ENCODE measurements around the gene ACTG1. TPM values are rescaled to one million over a fixed set of nuclear protein-coding genes. Genes with fewer than 3 reads are reported as not detected.

The ACTG1 gene
- polyA plus RNA-seq, 3 donors = 2,993 to 3,342 (median 3,086) TPM

DNA sequence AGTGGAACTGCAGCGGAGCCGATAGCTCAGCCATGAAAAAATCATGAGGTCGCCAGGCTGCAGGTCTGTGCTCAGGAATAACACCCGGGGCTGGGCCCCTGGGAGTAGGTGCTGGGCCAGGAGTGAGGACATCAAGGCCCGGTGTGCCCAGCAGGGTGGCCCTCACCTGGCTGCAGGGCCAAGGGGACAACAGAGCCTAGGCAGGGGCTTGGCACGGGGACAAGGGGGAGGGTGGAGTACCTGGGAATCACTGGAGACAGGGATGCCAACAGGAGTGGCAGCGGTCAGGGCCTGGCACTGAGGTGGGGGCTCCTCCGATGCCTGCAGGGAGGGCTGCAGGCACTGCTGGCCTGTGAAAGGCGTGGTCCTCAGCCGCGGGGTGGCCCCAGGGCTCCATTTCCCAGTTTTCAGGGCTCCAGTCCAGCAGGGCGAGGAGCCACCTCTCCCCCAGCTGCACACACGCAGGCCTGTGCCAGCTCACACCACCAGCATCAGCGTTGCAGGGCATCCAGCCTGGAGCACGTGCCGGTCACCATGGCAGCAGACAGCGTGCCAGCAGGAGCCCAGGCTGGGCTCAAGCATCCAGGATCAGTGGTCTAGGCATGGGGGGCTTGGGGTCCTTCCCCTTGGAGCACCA is 10.9 kb upstream of the ACTG1 start:
- DNase-seq = no peak

DNA sequence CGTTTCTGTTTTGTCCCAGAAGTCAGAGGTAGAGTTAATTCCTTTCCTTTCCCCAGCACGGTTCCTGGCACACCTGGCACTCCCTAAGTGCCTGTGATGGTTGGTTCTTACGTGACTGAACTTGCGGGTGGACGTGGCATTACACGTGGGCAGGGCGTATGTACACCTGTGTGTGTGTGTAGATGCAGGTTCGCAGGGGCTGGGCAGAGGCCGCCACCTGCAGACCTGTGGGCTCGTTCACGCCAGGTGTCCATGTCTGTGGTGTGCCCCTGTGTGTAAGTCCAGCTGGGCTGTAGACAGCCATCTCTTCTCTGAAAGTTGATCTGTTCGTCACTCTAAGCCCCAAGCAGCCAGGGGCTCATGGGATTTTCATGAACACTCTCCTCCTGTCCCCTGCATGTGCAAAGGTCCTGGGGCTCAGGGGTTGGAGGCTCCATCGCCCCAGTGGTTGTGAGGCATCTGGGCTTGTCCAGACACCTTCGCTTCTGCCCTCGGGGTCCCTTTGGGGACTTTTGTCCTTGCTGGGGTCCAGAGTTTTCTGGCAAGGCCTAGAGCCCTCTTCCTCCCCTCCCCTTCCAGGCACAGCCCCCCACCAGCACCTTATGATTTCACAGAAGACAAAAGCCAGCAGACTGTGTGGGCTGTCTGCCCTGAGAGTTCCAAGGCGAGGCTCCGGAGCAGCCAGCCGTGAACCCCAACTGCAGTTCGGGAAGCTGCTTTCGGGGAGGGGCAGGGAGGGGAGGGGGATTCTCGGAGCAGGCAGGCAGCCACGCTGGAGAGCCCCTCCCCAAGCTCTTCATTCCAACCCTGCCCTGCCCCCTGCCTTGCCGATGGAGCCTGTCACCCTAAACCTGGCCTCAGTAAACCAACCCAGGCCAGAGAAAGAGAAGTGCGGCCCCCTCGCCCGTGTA is 10.1 kb upstream of the ACTG1 start:
- peak; percentile 91 for DNase-seq

DNA sequence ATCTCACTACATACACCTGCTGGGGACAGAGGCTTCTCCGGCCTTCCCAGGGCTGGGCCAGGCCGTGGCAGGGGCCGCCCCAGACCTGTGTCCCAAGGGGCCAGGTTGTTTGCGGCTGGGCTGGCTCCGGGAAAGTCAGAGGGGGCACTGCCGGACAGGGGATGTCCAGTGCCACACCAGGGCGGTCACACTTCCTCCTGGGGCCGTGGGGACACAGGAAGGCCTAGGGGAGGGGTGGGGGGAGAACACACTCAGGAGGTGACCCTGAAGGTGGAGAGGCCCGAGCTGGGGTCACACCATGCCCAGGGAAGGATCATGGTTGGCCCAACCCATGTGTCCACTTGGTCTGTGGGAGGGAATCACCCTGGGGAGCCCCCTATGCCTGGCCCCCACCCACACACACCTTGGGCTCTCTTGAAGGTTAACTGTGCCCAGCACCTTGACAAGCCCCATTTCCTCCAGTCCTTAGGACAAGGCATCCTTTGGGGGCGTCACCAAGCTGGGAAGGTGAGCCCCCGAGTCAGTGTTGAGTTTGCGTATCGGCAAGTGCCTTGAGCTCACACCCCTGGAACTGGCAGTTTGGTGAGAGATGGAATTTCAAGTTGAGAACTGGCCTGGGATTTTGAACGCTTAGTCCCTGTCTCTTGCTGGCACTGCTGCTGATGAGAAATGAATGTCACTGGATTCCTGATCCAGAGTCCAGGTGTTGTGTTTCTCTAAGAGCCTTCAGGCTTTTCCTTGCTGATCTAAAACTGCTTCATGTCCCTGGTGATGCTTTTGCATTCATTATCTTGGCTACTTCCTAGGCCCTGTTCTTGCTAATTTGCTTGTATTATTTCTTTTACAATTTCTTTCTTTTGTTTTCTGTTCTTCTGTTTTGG is 7.7 kb upstream of the ACTG1 start:
- DNase-seq = no peak

DNA sequence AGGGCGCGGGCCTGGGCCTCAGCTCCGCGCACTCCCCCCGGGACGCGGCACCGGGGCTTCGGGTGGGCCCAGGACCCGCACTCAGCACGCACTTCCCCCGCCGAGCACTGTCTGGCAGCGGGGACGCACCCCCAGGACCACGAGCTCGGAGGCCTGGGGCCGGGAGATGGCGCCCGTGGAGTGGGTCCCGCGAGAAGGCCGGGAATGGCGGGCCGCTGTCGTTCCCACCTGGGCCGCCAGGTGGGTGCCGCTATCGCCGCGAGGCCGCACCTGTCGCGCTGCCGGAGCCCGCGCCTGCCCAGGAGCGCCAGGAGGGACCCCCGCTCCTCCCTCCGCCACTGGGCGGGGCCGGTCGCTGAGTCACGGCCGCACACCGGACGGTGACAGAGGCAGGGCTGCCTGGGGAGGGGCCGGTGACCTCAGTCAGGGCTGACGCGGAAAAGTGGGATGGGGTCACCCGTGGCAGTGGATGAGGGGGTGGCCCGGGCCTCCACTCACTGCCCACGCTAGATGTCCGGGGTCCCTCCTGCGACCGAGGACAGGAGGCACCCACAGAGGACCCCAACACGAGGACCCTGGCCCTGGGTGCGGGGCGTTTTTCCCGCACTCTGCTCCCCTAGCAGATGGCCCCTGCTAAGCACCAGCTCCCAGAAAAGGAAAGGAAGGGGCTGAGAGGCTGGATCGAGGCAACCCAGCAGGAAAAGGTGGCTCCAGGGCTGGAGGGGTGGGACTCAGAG is 6.9 kb upstream of the ACTG1 start:
- DNase-seq = no peak

DNA sequence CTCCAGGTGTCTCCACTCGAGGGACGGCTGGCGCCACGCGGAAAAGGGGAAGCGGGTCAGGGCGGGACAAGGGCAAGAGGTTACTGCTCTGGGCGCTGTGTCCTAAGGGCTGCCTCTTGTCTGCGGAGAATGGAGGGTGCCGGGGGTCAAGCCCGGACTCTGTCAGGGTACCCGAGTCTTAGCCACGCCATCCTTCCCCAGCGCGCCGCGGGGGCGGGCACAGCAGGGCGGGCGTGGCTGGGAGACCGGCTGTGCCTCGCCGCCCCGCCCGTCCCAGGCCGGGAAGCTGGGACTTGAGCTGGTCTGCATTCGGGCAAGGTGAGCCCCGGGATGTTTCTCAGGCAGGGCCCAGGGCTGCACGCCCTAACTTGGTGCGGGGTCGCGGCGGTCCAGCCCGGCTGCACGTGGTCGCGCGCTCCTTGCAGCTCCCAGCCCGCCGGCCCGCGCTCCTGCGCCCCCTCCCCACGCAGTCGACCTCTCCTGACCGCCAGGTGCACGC is 6.2 kb upstream of the ACTG1 start:
- no peak for DNase-seq

DNA sequence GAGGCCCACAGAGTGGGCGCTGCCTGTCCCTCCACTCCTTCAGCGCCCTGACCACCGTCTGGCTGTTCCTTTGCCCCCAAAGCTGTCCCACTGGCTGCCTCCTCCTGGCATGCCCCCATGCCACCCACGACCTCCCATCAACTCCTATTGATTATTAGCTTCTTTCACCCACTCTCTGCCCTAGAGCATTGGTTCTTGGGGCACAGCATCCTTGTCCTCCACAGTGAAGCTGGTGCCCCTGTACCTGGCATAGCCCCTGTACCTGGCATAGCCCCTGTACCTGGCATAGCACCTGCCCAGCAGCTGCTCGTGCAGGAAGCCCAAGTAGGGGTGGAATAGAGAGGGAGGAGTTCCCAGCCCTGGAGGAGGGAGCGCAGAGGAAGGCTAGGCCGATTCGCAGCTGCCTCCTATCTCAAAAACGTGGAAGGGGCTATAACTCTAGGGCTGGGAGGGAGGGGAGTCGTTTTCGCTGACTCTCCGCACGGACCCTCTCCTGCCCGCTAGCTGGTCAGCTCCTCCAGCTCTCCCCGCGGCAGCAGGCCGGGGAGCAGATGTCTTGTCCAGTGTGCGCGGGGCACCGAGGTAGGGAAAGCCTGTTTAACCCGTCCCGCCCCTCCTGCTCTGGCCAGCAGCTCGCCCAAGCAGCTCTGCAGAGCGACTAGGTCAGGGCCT is 5.7 kb upstream of the ACTG1 start:
- no peak for DNase-seq

DNA sequence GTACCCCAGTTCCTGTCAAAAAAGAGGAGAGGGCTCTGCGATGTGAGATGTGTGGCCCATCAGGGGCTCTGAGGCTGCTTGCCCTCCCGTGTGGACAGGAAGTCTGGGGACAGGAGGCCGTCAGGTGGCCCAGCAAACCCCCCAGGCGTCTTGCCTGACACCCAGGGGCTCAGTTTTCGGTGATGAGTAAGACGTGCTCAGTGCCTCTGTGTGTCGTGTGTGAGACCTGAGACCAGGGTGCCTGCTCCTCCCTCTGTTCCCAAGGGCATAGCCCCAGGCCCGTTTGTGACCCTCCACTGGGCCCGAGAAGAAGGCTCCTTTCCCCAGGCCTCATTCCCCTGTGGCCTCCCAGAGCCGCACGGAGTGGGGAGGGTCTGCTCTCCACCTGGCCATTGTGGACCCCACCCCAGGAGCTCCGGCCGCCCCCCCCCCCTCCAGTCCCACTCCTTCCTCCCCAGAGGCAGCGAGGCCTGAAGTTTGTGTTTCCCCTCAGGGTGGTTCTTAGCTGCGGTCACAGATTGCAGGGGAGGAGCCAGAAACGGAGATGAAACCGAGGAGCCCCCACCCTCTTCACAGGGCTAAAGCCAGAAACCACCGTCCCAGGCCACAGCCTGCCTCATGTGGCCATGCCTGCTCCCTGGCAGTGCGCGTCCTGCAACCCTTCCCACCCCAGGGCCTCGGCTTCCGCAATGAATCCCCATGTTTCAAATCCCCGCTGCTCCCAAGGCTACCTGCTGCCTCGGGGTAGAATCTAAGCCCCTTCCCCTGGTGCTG is 4.9 kb upstream of the ACTG1 start:
- DNase-seq = no peak

DNA sequence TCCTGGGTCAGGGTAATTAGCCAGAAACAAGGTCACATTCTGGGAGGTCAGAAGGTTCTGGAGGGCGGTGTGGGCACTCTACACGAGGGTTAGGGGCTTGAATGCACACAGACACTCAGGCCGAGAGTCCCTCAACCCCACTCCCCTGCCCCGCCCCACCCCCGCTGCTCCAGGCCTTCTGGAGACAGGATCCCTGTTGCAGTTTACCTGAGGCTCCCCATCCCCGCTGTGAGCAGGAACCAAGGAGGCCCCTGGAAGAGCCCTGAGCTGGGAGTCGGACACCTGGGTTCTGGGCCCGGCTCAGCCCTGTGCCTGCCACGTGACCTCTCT is 4.4 kb upstream of the ACTG1 start:
- DNase-seq = no peak

DNA sequence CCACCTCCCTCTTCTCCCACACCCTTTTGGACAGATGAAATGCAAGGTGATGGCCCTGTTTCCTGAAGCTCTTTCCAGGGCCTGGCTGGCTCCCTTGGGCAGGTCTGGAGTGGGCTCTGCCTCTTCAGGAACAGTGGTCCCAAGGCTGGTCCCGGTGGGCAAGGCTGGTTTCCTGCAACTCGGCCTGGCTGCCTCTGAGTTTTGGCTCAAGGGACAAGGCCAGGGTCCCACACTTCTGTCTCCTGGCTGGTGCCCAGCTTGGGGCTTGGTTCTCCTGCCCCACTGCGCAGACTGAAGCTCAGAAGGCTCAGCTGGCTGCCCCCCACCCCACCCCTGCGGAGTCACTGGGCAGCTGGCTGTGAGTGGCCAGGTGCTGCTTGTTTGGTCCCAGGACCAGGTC is 3.8 kb upstream of the ACTG1 start:
- no peak for DNase-seq

DNA sequence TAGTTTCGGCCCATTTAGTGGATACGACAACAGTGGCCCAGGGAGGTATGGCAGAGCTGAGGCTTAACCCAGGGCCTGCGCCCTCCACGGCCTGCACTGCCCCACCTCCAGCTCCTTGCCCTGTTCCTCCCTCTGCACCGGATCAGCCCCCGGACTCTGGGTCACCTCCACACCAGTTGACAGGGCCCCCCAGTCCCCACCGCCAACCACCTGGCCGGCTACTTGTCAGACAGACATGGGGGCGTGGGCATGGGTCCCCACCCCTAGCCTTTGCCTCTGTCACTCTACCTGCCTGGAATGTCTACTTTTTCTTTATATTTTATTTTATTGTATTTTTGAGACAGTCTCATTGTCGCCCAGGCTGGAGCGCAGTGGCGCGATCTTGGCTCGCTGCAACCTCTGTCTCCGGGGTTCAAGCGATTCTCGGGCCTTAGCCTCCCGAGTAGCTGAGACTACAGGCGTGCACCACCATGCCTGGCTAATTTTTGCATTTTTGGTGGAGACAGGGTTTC is 3.0 kb upstream of the ACTG1 start:
- DNase-seq = no peak

DNA sequence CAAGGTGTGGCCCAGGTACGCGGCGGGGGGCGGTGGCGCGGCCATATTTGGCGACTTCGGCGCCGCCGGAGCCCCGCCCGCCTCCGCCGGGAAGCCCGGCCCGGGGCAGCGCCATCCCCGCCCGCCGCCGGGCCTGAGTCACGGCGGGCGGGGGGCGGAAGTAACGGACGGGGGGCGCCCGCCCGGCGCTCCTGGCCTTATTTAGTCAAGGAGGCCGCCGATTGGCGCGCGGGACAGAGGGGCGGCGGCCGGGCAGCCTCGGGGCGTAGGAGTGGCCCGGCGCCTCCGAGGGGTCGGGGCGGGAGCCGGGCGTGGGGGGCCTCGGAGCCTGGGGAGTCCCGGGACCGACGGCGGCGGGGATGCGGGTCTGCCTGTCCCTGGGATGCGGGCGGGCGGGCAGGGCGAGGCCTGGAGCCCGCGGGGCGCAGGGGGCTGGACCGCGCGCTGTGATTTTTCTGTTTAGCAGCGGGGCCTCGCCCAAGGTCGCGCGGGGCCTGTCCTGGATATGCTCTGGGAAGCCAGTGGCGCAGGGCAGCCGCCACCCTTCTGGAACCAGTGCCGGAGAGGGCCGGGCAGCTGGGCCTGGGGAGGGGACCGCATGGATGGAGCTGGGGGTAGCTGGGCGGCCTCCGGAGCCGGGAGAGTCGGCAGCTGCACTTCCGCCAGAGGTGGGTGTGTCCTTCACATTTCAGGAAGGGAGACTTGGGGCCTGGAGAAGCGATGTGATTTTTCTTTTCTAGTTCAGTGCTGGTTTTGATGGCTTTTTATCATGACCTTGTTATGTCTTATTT is 2.3 kb upstream of the ACTG1 start:
- no peak for DNase-seq

DNA sequence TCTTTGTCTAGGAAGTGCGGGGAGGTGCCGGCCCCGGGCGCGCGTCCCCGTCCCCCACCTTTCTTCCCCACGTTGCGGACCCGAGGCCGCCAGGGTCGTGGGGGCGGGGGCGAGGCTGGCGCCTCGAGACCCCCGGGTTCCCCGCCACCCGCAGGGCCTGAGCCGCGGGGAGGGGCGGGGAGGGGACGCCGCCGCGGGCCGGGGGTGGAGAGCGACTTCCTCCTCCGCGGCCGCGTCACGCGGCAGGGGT is 1.8 kb upstream of the ACTG1 start:
- no peak for DNase-seq

DNA sequence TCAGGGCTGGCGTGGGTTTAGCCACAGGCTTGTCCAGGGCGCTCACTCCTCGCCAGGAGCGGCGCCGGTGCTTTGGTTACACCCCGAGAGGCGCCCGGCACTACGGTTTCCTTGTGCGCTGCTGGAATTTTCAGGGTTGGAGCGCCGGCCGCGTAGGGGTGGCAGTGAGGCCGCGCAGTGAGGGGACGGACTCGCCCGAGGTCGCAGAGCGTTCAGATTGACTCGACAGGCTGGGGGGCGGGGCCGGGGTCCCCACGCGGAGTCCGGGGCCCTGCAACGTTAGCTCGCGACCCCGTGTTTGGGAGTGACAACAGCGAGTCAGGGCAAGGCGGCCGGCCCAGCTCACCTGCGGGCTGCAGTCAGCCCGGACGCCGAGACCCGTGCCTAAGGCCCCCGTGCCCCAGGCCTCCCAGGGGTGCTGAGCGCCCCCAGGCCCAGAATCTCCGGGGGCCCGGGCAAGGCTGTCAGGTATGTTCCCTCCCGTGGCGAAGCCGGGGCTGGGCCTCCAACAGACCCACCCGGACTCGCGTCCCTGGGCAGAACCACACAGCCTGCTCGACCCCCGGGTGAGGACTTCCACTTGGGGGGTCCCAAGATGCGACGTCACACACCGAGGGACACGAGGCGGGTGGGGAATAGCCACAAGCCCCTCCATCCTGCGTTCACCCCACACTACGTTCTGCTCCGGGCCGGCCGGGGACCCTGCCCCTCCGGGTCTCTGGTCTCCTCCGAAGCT is 1.3 kb upstream of the ACTG1 start:
- DNase-seq = no peak

DNA sequence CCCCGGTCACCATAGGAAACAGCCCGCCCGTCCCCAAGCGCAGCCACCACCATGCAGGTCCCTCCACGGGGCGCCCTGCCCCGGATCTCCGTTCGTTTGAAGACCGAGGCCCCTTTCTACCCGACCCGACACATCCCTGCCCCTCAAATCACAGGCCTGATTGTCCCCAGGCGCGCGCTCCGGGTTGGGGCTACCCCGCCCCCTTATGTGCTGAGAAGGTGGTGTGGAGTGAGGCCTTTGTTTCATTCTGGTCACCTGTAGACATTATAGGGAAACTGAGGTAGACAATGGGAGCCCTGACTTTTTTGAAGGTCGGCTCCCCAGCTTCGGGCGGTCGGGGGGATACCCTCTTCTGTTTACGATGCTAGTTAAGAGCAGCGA is 763 bp upstream of the ACTG1 start:
- DNase-seq = no peak

DNA sequence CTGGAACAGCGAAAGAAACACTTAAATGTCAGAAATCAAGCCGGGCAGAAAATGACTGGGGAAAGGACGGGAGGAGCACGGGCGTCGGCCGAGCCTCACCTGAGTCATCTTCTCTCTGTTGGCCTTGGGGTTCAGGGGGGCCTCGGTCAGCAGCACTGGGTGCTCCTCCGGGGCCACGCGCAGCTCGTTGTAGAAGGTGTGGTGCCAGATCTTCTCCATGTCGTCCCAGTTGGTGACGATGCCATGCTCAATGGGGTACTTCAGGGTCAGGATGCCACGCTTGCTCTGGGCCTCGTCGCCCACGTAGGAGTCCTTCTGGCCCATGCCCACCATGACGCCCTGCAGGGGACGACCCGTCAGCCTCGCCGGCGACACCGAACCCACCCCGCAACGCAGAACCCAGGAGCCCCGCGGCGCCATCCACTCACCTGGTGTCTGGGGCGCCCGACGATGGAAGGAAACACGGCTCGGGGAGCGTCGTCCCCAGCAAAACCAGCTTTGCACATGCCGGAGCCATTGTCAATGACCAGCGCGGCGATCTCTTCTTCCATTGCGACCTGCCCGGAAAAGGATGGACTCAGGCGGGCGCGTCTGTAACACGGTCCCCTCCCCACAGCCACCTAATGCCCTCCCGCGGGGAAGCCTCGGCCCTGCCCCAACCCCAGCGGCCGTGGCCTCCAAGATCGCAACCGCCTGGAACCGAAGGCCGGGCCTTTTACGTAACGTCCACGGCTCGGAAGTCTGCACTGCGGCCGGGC is 616 bp downstream of the ACTG1 start:
- DNase-seq = no peak

DNA sequence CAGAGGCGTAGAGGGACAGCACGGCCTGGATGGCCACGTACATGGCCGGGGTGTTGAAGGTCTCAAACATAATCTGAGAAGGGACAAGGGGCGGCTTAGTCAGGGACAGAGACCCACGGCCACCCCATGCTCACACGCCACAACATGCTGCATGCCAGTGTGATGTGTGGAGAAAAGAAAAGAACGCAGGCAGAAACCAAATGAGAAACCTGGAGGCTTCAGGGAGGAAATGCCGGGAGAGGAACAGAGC is 1.1 kb downstream of the ACTG1 start:
- DNase-seq = no peak

DNA sequence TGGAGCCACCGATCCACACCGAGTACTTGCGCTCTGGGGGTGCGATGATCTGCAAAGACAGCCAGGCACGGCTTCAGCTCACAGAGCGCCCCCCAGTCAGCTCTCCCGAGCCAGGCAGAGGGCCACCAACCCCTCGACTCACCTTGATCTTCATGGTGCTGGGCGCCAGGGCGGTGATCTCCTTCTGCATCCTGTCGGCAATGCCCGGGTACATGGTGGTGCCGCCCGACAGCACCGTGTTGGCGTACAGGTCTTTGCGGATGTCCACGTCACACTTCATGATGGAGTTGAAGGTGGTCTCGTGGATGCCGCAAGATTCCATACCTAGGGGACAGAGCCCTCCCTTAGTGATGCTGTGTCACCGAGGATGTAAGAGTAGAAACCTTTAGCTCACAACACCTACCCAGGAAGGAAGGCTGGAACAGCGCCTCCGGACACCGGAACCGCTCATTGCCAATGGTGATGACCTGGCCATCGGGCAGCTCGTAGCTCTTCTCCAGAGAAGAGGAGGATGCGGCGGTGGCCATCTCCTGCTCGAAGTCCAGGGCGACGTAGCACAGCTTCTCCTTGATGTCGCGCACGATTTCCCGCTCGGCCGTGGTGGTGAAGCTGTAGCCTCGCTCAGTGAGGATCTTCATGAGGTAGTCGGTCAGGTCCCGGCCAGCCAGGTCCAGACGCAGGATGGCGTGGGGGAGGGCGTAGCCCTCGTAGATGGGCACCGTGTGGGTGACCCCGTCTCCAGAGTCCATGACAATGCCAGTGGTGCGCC is 1.6 kb downstream of the ACTG1 start:
- no peak for DNase-seq

Measured in renal pelvis (tissue), 4 donors.